ENCODE data around the gene ABHD5. TPM values are rescaled to one million over a fixed set of nuclear protein-coding genes. Genes with fewer than 3 reads are reported as not detected.

Gene ABHD5
- total and polyA plus RNA-seq, 10 of the 15 experiments (the other 5 are each of a cell fraction or from before 2014, with no cell fraction given): 5.5 to 24.4 (median 9.5) TPM

DNA sequence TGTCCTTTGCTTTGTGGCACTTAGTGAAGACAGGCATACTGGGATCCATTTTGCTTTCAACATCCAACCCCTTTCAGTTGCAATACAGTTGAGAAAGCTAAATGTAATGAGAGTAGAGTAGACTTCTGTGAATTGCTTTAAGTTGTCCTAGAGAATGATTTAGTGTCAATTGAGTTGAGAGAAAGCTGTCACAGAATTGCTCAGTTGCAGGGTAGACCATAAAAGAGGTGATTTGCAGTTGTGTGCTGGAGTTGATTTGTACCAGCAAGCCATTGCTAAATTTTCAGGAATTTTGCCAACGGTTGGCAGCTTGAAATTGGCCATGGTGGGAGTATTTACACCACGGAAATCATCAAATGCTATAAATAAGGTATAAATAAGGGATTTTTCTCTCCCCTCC, 2.2 kb downstream of the ABHD5 start:
- ChIA-PET CTCF (interaction anchor here (0.7 kb wide), 2 partner anchors 14 to 24 kb away, joined by 3 read pairs; no protein-coding TSS in a partner anchor), RAD21 (ENCODE audit: unreplicated experiment) (no interaction called here), SMC1A (ENCODE audit: uncharacterized antibody, unreplicated experiment) (interaction anchor here (0.7 to 1.0 kb wide), 3 partner anchors 12 to 500 kb away, joined by 3 to 4 read pairs (median 3); no protein-coding TSS in a partner anchor), POLR2A (no interaction called here)
- Histone ChIP-seq H3K9ac (ENCODE audit: control insufficient read depth, insufficient read depth, low read length) (no peak overlapping the region), H3K4me1 (ENCODE audit: control insufficient read depth, insufficient read depth, low read length) (0 out of 2 replicates have a peak, but pooled peaks cover 8% of the 10 kb centered on the region), H3K27me3 (replicated peaks in 1 of 2; ENCODE audit: control insufficient read depth in 2 of 2, insufficient read depth in 2 of 2, low read length in 1 of 2) (no peaks in the 10 kb centered on the region), H3K79me2 (ENCODE audit: control insufficient read depth, insufficient read depth, low read length) (peaks cover 5% of the 10 kb centered on the region), H3K9me3 (replicated peaks; ENCODE audit: control insufficient read depth, insufficient read depth, low read length) (no peaks in the 10 kb centered on the region), H2AFZ (ENCODE audit: control insufficient read depth, low read depth, low read length) (no peak overlapping the region), H3K36me3 (ENCODE audit: control insufficient read depth in 2 of 2, insufficient read depth in 2 of 2, low read length in 1 of 2) (no peaks in the 10 kb centered on the region), H4K20me1 (ENCODE audit: control insufficient read depth, insufficient read depth) (no peaks in the 10 kb centered on the region), H3K4me2 (ENCODE audit: control insufficient read depth, insufficient read depth) (peak overlapping the region; percentile 37; the same call in 1 of the 2 replicates), H3K27ac (ENCODE audit: control insufficient read depth, insufficient read depth) (no peak overlapping the region), H3K4me3 (no peak overlapping the region)
- intact Hi-C loops (cut with micrococcal nuclease; ENCODE audit: unreplicated experiment) (loop anchor here (5.0 kb wide), 1 partner anchor 504 kb away; no protein-coding TSS in a partner anchor), in situ Hi-C loops (cut with MboI) (no loop called here)
- TF ChIP-seq SMAD5 (IDR thresholded peaks at IDR 0.05; ENCODE audit: low read depth): no peak
- no peak for TF ChIP-seq MEF2A (IDR thresholded peaks at IDR 0.05; ENCODE audit: insufficient read depth, low read depth, low read length)
- TF ChIP-seq, protein P1, sequence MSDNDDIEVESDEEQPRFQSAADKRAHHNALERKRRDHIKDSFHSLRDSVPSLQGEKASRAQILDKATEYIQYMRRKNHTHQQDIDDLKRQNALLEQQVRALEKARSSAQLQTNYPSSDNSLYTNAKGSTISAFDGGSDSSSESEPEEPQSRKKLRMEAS (IDR thresholded peaks at IDR 0.05; ENCODE audit: low read depth, low read length): no peak
- TF ChIP-seq SMC3 (IDR thresholded peaks at IDR 0.05; ENCODE audit: borderline replicate concordance, low read length): no peak
- no peak for TF ChIP-seq RFX5 (IDR thresholded peaks at IDR 0.05; ENCODE audit: low read depth, low read length)
- TF ChIP-seq BACH1 (IDR thresholded peaks at IDR 0.05; ENCODE audit: borderline replicate concordance): no peak
- no peak for TF ChIP-seq EGR1 (IDR thresholded peaks at IDR 0.05; ENCODE audit: borderline replicate concordance in 1 of 2, low read depth in 2 of 2, low read length in 2 of 2)
- TF ChIP-seq, protein P2, sequence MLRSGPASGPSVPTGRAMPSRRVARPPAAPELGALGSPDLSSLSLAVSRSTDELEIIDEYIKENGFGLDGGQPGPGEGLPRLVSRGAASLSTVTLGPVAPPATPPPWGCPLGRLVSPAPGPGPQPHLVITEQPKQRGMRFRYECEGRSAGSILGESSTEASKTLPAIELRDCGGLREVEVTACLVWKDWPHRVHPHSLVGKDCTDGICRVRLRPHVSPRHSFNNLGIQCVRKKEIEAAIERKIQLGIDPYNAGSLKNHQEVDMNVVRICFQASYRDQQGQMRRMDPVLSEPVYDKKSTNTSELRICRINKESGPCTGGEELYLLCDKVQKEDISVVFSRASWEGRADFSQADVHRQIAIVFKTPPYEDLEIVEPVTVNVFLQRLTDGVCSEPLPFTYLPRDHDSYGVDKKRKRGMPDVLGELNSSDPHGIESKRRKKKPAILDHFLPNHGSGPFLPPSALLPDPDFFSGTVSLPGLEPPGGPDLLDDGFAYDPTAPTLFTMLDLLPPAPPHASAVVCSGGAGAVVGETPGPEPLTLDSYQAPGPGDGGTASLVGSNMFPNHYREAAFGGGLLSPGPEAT (IDR thresholded peaks at IDR 0.05; ENCODE audit: low read depth): no peak
- no peak for TF ChIP-seq SIN3A (IDR thresholded peaks at IDR 0.05; ENCODE audit: low read depth, low read length)
- FAIRE-seq (no peak), DNase-seq (ENCODE audit: low read depth, low spot score) (no peak), ATAC-seq (no peak)
- no TSS peak for BruUV-seq (replicated peaks)
- 100% methylated on average over 2 of the region's 2 CpGs for WGBS (ENCODE audit: insufficient coverage, insufficient replicate concordance, low lambda C conversion rate, missing lambda C conversion rate)

All from GM12878 (cell line).